NOMO-1 treated with DMSO at 0.1 percent for 48 hours (cell line): ENCODE results near the gene CERS2.

ENCODE experiments used
- DNase-seq: peaks from one replicate; lab custom pipeline; 2025; ENCODE audit not compliant: unreplicated experiment; lab: John Stamatoyannopoulos, UW

Gene CERS2

DNA sequence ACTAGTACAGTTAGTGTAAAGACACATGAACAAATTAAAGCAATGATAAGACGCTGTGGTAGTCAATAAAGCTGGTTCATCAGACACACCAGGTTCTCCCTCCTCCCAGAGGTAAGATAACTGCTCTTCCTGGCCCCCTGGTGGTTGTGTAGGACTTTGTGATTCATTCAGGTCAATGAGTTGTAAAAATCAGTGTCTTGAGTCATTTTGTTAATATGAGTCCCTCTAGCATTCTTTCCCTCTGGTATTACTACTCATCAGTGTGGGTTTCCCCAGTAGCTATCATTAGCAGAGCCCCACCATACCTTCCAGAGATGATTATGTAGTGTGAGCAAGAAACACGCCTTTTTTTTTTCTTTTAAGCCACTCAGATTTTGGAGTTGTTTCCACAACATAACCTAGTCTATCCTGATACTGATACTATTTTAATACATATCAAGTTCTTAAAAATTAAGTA, 52.1 kb downstream of the CERS2 start:
- DNase-seq = peak; percentile 81

DNA sequence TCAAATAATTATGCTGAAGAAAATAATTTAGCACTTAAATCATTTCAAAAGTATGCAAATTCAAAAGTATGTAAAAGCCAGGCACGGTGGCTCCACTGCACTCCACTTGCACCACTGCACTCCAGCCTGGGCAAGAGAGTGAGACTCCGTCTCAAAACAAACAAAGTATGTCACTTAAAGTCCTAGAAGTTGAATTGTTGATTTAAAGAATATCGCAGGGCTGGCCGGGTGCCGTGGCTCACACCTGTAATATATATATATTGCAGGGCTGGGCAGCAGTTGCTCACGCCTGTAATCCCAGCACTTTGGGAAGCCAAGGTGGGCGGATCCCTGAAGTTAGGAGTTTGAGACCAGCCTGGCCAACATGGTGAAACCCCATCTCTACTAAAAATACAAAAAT, 57.2 kb downstream of the CERS2 start:
- no peak for DNase-seq
